Heart left ventricle (tissue), 16 donors: ENCODE data around the gene ASTN2. TPM values are rescaled to one million over a fixed set of nuclear protein-coding genes. Genes with fewer than 3 reads are reported as not detected.

Experiments used
- ATAC-seq, 4 donors: fragments of 200-7000 bp; cut with Tn5 transposase; one replicate each; pipeline ENCODE4 v1.9.1; 2020 to 2022; ENCODE audit warnings: moderate library complexity in 4 of 4, mild to moderate bottlenecking in 3 of 4, moderate number of reproducible peaks in 1 of 4
- DNase-seq, 5 donors: peaks; one replicate each; pipeline ENCODE4 v3.0.0-alpha.2; 2020
- H3K27ac ChIP-seq, 12 donors: fragments of 200-600 bp; sonication (generic) in 4 of 12; one replicate each; pipeline versions ENCODE4 v1.5.0 to v1.8.0; 2016 to 2022; ENCODE audit warnings: mild to moderate bottlenecking in 2 of 12
- H3K27me3 ChIP-seq, 9 donors: fragments of 200-600 bp; sonication (generic) in 2 of 9; one replicate each; pipeline versions ENCODE4 v1.5.1 to v1.8.0; 2016 to 2022; ENCODE audit warnings: mild to moderate bottlenecking in 3 of 9
- H3K36me3 ChIP-seq, 9 donors: fragments of 200-600 bp; sonication (generic) in 2 of 9; one replicate each; pipeline versions ENCODE4 v1.5.0 to v1.8.0; 2018 to 2022; ENCODE audit warnings: mild to moderate bottlenecking in 2 of 9
- H3K4me1 ChIP-seq, 12 donors: fragments of 200-600 bp; sonication (generic) in 4 of 12; one replicate each; pipeline versions ENCODE4 v1.5.0 to v1.8.0; 2016 to 2022; ENCODE audit warnings: mild to moderate bottlenecking in 3 of 12
- H3K4me3 ChIP-seq, 12 donors: fragments of 200-600 bp; sonication (generic) in 4 of 12; one replicate each; pipeline versions ENCODE4 v1.5.0 to v1.8.0; 2017 to 2022; ENCODE audit warnings: mild to moderate bottlenecking in 9 of 12, moderate library complexity in 4 of 12
- H3K9me3 ChIP-seq, 12 donors: fragments of 200-600 bp; sonication (generic) in 4 of 12; one replicate each; pipeline versions ENCODE4 v1.5.0 to v1.8.0; 2016 to 2022; ENCODE audit warnings: mild to moderate bottlenecking in 1 of 12
- CTCF ChIP-seq, 12 donors: fragments of 200-600 bp; sonication (generic) in 4 of 12; IDR thresholded peaks; one replicate each; pipeline versions ENCODE4 v1.5.0 to v1.8.0; 2018 to 2022; ENCODE audit warnings: antibody characterized with exemption in 12 of 12, mild to moderate bottlenecking in 5 of 12
- POLR2A ChIP-seq, 2 donors: fragments of 450-650 bp; IDR thresholded peaks; one replicate each; pipeline ENCODE4 v1.6.1; 2017; ENCODE audit warnings: antibody characterized with exemption in 2 of 2, mild to moderate bottlenecking in 2 of 2, moderate library complexity in 2 of 2
- WGBS, 4 donors: extraction: QIAGEN DNeasy Blood & Tissue Kit in 2 of 4; methylation state at CpG; one replicate each; pipeline versions ENCODE4 v1.1.5 to v1.1.7; 2013 to 2018; 5-methylcytosine and 5-hydroxymethylcytosine counted together
- intact Hi-C, 10 donors: fragments of 100-400 bp; cut with DNase I; formaldehyde crosslinking; loops; one replicate each; pipeline versions ENCODE4 v1.11.1 to v1.14.2; 2022
- polyA plus RNA-seq, 2 donors: library from polyadenylated mRNA; stranded (reverse); fragments of 200-250 nt; gene quantifications; one replicate each; pipeline ENCODE4 v1.2.3, GENCODE V29; 2013
- total RNA-seq, 9 donors: library from RNA; depleted of rRNA in 2 of 9; stranded (reverse); fragments of >200 nt in 2 of 9; fragmentation: NEBNext Ultra II Directional in 3 of 9; extraction: Animal tissue kit (Norgen Biotek cat#: 25700) in 3 of 9; gene quantifications; one replicate each; pipeline versions ENCODE4 v1.1.0 to v1.2.4, GENCODE V29; 2016 to 2023
- donor health status: ischemic (EF 13 %, LVEDD 7.1; RV severe dilation, severe dysfunction).
- donor health status: healthy with polysubstance abuse.
- donor health status: DM: no; HTN: yes; CAD: no.
- donor health status: DM: no; HTN: no; CAD: no.
- donor health status: ischemic (EF 25% LVEDD 6.9; RV normal size, moderate dysfunction).
- donor health status: ischemic (EF 25% LVEDD 5.7; RV mildly dilated, moderate dysfunction).
- donor health status: healthy.
- donor health status: DM: yes; HTN: yes; CAD: no.
- donor health status: ischemic (EF 35%, LVEDD 5.7; RV mildly dilated, moderate dysfunction).
- donor health status: nonischemic (EF 11% LVEDD 7.7; RV severe dilation, severe dysfunction).
- donor health status: DM: yes; HTN: yes; CAD: no.
- donor health status: PGD.
- donor health status: ischemic (EF 29% LVEDD 5.4; RV normal size, mild dysfunction).
- donor health status: nonischemic (EF 23%, LVEDD 6.1; RV moderate dilation, normal function).

ASTN2 gene
- total and polyA plus RNA-seq, 11 donors = 2.5 to 6.0 (median 3.5) TPM

- intact Hi-C loops = no loop called here
- WGBS, 4 donors = 58 to 71% (median 63%) methylated on average over 2 of the region's 2 CpGs
- TF ChIP-seq CTCF (IDR thresholded peaks at IDR 0.05) (no peak), POLR2A (IDR thresholded peaks at IDR 0.05) (no peak)
- H3K27me3 ChIP-seq = peaks cover 0 to 10% (median 0%) of the 10 kb centered on the region in 9 donors
- H3K4me1 ChIP-seq = no peaks in the 10 kb centered on the region
- H3K4me3 ChIP-seq = no peak overlapping the region
- H3K9me3 ChIP-seq = no peaks in the 10 kb centered on the region
- no peak for ATAC-seq
- no peak overlapping the region for H3K27ac ChIP-seq
- H3K36me3 ChIP-seq = no peaks in the 10 kb centered on the region
- DNase-seq = no peak
These were observed 436.7 kb downstream of the ASTN2 start for GRCh38 chr9:116978155-116978554.

GRCh38 chr9:116975126-116975525 is 439.7 kb downstream of the ASTN2 start:
- TF ChIP-seq CTCF (IDR thresholded peaks at IDR 0.05) (no peak), POLR2A (IDR thresholded peaks at IDR 0.05) (no peak)
- Histone ChIP-seq H3K9me3 (no peaks in the 10 kb centered on the region), H3K27ac (no peak overlapping the region), H3K4me1 (no peaks in the 10 kb centered on the region), H3K36me3 (no peaks in the 10 kb centered on the region), H3K27me3 (peaks cover 0 to 10% (median 0%) of the 10 kb centered on the region in 9 donors), H3K4me3 (no peak overlapping the region)
- no peak for DNase-seq
- intact Hi-C loops = no loop called here
- no peak for ATAC-seq
- WGBS, 4 donors = 50 to 71% (median 56%) methylated on average over 4 of the region's 4 CpGs

- Histone ChIP-seq H3K9me3 (no peaks in the 10 kb centered on the region), H3K27me3 (no peaks in the 10 kb centered on the region), H3K4me1 (no peaks in the 10 kb centered on the region), H3K4me3 (no peak overlapping the region), H3K27ac (no peak overlapping the region), H3K36me3 (no peaks in the 10 kb centered on the region)
- intact Hi-C loops = no loop called here
- no peak for TF ChIP-seq CTCF (IDR thresholded peaks at IDR 0.05)
- TF ChIP-seq POLR2A (IDR thresholded peaks at IDR 0.05) = no peak
- ATAC-seq = no peak
- no peak for DNase-seq
These were observed 448.7 kb downstream of the ASTN2 start for GRCh38 chr9:116966199-116966598.

- no peaks in the 10 kb centered on the region for H3K9me3 ChIP-seq
- no peaks in the 10 kb centered on the region for H3K4me1 ChIP-seq
- intact Hi-C loops = no loop called here
- TF ChIP-seq CTCF (IDR thresholded peaks at IDR 0.05) (no peak), POLR2A (IDR thresholded peaks at IDR 0.05) (no peak)
- no peak overlapping the region for H3K4me3 ChIP-seq
- H3K36me3 ChIP-seq = no peaks in the 10 kb centered on the region
- DNase-seq (no peak), ATAC-seq (no peak)
- 83 to 93% (median 87%) methylated on average over 11 of the region's 11 CpGs for WGBS, 4 donors
- no peaks in the 10 kb centered on the region for H3K27me3 ChIP-seq
- H3K27ac ChIP-seq = no peak overlapping the region
These were observed 450.6 kb downstream of the ASTN2 start for GRCh38 chr9:116964258-116964657.
